Stimulated activated CD4-positive, alpha-beta T cell treated with anti-CD3 and anti-CD28 coated beads, Interleukin-1b, Interleukin-23, amount 100 ng/mL, for 1 hour (primary cell): ENCODE measurements around the gene MUSTN1.

Experiments
- DNase-seq, 2 donors: peaks; one replicate each; pipeline ENCODE4 v3.0.0-alpha.2; 2020; ENCODE audit warnings: low read depth in 2 of 2

MUSTN1 gene

DNA sequence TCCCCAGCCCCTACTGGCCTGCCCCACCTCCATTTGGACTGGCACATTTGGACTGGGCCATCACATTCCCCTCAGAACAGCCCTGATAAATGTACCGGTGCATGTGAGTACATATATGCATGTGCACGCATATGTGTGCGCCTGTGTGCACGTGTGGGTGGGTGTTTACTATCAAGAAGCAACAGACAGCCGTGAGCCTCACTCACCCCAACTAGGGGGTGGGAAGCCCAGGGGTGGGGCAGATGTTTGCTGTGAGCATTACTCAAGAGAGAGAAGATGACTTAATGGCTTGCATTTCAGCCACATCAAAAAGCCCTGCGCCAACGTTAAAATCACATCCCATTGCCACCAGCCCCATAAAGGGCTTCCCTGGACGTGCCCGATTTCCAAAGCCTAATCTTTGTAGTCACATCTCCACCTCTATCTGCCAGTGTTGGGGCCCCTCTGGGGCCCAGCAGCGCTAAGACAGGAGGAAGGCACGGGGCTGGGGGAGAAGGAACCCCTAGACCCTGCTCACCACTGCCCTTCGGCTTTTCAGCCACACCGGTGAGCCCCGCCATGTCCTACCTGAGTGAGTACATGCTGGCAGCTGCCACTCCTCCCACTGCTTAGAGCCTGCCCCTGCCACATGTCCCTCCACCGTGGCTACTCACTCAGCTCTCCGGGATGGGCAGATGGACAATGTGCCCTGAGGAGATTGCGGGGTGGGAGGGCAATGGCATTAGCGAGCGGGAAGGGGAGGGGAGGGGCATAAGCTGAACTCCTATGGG is 29.4 kb downstream of the MUSTN1 start:
- no peak for DNase-seq

DNA sequence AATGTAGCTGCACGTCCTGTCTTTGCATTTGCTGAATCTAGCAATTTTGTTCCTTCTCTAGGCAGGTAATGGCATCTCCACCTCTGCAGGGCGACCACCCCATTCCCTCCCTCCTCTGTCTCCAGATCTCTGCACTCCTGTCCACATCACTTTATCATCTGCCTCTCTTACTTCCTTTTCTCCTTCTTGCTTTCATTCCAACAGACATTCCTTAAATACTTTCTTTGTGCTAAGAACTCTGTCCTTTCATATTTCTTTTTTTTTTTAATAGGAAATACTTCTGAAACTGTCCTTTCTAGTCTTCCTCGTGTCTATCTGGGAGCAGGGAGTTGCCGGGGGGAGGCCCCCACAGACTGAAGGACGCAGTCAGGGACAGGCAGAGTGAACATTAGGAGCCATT is 33.0 kb downstream of the MUSTN1 start:
- DNase-seq, result no peak

DNA sequence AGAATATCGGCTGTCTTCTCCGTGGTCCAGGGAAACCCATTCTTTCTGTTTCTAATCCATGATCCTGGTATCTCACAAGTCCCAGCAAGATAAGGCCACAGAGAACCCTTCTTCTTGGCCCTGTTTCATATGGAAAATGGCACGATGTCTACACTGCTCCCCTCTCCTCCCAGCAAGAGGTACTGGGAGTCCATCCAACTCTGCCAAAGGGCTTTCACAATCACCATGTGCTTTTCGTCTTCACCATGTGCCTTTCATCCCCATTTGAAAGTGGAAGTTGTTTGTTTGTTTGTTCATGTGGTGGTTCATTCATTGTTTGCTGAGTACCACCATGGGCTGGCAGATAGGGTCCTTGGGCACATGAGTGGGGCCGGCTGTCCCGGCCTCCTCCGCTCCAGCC is 34.7 kb downstream of the MUSTN1 start:
- no peak for DNase-seq

DNA sequence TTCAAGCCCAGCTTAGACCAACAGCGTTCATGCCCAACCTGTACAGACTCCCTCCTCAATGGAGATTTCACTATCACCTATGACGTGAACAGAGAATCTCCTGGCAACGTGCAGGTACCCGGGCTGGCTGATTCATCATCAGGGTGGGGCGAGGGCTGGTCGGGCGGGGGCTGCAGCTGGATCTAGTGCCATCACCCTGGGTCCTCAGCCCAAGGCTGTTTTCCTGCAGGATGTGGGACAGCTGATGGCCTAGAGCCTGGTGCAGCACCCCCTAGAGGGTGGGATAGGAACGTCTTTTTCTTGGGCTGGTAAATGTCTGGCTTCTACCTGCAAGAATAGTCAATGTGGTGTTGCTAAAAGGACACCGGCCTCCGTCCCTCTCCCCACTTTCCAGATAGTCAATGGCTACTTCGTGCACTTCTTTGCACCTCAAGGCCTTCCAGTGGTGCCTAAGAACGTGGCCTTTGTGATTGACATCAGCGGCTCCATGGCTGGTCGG is 35.8 kb downstream of the MUSTN1 start:
- DNase-seq, result no peak

DNA sequence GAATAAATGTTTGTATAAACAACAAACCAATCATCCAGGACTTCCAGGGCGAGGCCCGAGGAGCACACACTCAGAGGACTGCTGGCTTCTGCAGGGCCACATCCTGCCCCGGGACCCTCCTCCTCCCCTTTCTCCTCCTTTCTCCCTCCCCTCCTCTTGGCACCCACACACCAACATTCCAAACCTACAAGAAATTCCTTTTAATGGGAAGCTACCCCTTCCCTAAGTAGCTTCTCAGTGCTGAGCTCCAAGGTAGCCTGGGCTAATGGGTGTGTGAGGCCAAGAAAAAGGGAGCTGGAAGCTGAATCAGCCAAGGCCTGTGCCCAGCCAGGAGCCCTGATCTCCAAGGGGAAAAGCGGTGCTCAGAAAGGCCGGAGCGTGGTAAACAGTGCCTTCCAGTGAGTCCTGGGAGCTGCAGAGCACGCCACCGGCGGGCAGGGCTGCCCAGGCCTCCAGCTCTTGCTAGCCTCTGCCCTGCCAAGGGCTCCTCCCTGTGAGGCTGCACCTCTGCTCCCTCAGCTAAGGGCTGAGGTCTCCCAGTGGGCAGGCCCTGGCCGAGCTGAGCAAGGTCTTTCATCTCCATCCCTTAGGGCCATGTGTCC is 36.3 kb downstream of the MUSTN1 start:
- no peak for DNase-seq

DNA sequence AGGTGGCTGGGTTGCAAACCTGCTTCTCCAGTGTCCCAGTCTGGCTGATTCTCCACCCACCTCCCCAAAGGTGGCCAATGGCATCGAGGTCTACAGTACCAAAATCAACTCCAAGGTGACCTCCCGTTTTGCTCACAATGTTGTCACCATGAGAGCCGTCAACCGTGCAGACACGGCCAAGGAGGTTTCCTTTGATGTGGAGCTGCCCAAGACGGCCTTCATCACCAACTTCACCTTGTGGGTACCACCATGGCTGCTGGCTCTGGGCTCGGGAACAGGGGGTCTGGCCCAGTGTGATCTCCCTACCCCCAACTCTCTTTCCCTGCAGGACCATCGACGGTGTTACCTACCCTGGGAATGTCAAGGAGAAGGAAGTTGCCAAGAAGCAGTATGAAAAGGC is 38.4 kb downstream of the MUSTN1 start:
- DNase-seq, result no peak

DNA sequence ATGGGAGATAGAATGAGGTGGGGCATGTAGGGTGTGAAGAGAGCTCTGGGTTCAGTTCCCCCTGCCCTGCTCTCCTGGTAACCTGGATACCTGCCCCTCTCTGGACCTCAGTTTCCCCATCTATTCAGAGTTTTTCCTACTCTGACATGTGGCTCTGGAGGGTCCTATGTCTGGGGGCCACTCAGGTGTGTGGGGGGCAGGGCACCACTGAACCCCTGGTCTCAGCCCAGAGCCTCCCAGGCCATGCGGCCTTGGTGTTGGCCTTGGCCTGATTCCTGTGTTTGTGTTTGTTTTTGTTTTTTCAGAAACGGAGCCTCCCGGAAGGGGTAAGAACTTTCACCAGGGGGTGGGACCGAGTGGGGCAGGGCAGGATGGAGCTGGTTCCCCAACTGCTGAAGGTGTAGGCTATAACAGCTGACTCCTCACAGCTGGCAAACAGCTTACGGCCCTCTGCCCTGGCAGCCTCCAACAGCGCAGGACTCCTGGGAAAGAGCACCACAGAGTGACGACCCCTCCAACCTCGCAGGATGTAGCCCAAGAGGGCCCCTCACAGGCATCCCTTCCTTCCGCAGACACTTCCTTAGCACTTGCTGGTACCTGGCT is 39.4 kb downstream of the MUSTN1 start:
- no peak for DNase-seq

DNA sequence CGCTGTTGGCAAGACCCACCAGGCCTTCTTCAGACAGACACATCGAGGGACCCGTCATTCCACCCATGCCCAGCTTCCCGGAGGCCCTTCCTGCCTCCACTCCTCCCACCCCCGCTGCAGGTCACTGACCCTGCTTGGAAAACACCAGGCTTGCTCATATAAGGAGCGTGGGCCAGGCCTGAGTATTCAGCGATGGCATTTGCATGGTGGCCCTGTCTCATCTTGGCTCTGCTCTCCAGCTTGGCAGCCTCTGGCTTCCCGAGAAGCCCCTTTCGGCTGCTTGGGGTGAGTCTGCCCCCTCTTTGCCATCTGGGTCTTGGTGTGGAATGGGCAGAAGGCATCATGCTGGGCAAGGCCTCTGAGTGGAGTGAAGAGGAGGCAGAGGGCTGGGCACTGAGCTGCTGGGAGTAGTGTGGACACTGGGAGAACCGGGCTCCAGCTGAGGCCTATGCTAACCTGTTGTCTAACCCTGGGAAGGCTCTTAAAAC is 40.2 kb downstream of the MUSTN1 start, which contains the start of gene ITIH3:
TSS of gene ITIH3 (plus strand) at position 185 of the 488 bp plus-strand sequence. CDS start at position 193, 8 bp downstream.
- DNase-seq, result no peak

DNA sequence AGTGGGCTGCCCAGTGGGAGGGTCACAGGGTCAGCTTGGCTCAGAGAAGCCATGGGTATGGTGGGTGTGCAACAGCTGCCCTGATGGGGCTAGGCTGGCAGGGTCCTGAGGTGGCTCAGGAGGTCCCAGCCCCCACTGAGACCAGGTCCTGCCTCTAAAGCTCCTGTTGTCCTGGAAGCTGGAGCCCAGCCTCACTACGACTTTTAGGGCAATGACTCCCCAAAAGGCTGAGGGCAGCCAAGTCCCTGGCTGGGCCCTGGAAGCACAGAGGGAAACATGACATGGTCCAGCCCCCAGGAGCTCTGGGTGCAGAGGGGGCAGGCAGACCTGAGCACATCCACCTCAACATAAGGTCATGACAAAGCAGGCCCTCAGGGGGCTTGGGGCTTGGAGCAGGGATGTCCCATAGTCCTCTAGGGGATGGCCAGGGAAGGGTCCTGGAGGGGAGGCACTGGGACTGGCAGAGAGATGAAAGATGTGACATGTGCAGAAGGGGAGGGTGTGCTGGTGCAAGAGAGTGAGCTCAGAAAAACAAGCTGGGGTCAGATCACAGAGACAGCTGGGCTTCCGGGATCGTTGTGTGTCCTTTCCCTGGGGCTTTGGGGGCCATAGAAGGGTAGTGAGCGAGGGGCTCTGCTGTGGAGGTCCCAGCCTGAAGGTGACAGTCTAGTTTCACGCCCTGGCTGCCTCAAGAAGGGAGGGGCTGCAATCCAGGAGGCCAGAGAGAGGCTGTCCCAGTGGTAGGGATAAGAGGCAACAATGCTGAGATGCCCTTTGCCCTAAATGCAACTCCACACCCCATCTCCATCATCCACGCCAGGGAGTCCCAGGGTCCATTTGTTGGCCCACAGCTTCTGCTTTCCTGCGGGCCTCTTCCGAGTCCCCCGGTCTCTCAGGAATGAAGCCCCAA is 40.9 kb downstream of the MUSTN1 start:
- DNase-seq, result no peak

DNA sequence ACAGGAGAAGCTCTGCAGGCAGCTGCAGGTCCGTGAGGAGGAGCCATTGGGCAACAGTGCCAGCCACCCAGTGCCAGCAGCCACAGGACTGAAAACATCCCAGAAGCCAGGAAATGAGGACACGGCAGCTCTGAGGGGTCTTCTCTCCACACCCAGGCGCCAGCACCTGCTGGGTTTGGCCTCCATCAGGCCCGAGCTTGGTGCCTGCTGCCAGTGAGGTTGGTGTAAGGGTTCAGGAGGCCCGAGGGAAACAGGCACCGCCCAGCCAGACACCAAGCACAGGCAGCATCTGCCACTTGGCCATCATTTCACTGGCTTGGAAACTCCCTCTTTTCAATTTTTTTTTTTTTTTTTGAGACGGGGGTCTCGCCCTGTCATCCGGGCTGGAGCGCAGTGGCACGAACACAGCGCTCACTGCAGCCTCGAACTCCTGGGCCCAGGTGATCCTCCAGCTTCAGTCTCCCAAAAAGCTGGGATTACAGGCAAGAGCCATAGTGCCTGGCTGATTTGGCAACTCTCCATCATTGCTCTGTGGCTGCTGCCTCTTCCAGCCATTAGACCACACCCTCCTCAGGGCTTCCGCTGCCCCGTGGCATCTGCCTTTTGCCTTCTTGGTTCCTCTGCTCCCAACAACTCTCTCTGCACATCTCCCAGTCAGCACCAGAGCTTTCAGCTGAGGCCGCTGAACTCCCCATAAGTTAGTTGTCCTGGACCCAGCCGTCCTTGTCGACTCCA is 41.7 kb downstream of the MUSTN1 start:
- DNase-seq, result no peak

DNA sequence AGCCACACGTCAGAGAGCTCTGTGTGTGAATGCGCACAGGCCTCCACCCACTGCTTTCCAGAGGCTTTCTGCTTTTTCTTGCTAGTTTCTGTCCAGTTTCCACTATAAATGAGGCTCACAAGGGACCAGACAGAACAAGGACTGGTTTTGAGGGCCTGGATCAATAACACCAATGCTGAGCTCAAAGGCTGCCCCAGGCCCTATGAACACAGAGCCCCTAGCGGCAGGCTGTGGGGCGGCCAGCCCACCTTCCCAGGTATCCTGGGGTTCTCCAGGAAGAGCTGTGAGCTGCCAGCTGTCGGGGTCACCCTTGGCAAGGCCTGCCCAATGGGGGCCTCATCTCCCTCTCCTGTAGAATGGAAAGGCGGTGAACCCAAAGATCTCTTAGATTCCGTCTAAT is 42.4 kb downstream of the MUSTN1 start:
- no peak for DNase-seq

DNA sequence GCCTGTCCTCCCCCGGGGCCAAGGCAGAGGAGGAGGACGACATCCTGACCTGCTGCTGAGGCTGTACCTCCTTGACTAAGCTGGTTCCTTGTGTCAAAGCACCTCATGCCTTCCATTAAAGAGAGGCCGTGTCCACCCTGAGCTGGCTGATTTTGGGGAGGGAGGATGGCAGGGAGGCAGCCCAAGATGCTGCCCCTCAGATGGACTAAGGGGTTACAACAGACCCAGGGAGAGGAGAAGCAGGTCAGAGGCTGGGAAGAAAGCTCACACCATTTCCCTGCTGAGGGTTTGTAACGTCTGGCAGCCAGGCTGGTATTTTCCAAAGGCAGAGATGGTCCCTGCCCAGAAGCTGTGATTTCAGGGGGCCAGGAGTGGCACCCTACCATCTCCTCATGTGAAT is 42.9 kb downstream of the MUSTN1 start:
- DNase-seq, result no peak

DNA sequence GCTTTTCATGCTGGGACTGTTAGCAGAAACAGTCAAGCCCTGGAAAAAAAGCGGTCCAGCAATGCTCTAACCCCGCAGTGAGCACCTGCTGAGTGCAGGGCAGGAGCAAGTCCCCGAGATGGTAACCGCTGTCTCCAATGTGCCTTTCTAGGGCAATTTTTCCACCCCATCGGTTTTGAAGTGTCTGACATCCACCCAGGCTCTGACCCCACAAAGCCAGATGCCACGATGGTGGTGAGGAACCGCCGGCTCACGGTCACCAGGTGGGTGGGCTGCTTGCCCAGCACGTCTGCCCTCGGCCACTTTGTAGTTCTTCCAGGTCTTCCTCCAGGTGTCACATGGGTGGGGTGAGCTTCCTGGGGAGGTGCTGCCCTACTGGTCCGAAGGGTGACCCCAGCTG is 43.5 kb downstream of the MUSTN1 start:
- DNase-seq, result no peak

DNA sequence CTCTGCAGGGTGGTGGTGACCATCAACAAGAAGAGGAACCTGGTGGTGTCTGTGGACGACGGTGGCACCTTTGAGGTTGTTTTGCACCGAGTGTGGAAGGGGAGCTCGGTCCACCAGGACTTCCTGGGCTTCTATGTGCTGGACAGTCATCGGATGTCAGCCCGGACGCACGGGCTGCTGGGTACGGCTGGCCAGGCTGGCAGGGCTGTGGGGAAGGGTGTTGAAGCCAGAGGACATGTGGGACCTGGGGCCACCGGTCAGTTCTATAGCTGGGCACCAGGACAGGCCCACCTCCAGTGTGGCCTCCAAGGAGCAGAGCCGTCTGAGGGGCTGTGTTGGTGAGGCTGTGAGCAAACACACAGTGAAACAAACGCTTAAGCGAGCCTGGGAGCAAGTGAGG is 44.1 kb downstream of the MUSTN1 start:
- DNase-seq, result no peak

DNA sequence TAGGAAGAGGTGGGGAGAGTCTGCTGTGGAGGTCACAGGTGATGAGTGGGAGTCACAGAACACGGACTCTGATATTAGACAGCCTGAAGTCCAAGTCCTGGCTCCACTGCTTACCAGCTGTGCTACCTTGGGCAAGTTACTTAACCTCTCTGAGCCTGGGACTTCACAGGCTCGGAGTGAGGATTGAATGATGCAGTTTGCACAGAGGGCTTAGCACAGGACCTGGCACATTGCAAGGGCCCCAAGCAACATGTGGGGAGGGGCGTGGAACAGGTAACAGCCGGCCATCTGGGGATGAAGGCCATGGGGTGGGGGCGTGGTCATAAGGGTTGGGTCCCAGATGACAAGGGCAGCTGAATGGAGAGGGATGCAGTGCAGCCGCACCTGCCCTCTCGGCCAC is 44.5 kb downstream of the MUSTN1 start:
- no peak for DNase-seq

DNA sequence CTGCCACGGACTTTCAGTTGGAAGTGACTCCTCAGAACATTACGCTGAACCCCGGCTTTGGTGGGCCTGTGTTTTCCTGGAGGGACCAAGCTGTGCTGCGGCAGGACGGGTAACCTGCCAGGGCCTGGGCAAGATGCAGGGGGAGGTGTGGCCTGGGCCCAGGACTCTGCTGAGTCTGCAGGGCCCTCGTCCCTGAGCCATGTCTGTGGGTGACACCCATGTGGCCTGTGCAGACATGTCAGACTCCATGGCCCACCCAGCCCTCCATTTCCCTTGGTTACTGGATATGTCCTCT is 45.1 kb downstream of the MUSTN1 start:
- DNase-seq, result no peak

DNA sequence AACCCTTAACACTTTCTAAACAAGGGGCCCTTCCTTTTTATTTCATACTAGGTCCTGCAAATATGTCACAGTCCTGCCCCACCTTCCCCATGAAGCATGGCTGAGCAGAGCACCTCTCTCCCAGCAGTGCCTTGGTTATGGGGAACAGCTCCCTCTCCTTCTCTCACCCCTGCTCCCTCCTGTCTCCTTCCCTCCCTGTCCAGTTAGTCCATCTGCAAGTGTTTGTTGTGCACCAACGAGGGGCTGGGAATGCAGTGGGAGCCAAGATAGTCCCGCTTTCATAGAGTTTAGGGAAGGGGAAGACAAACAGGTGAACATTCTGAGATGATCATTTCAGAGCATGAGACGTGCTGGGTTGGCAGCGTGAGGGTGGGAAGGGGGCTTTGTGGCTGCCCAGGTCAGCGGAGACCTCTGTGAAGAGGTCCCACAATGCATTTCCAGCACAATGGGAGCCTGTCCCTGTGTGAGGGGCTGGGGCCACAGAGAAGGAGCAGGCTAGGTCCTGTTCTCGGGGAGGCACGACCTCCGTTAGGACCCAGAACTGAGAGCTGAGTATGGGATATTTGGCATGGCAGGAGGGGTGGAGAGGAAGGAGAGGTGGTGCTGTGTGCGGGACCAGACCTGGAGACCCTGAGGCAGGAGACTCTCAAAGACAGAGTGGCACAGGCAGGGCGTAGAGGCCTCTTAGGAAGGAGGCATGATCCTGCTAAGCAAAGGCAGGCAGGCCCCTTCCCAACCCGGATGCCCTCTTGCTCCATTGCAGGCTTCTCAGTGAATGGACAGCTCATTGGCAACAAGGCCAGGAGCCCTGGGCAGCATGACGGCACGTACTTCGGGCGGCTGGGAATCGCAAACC is 45.7 kb downstream of the MUSTN1 start:
- no peak for DNase-seq

DNA sequence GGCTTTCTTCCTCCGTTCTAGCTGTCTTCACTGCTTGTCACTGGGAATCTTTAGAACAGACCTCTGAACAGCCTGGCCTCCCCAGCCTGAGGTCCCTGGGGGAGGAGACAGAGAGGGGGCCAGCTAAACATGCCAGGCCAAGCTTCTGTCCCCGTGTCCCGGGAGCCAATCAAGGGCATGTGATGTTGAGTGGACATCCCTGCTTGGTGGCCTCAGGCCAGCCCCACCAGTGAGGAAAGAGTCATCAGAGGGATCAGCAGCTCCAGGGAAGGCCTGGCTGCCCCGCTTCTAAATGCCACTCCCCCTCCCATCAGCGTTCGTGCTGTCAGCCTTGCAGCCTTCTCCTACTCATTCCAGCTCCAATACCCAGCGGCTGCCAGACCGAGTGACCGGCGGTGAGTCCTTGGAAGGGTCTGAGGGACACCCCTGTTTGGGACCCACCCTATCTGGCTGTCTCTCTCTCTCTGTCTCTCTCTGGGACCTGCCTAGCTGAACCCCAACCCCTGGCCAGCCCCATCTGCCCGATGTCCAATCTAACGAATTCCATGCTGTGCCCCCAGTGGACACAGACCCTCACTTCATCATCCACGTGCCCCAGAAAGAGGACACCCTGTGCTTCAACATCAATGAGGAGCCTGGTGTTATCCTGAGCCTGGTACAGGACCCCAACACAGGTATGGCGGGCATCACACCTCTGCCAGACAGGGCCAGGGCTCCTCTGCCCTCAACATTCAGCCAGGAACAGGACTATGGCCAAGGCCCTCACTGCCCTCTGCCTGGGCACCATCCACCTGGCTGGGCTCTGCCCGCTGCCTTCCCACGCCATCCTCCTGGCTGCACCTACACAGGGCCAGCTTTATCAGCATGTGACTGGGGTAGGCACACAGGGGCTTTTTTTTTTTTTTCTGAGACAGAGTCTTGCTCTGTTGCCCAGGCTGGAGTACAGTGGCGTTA is 46.9 kb downstream of the MUSTN1 start:
- no peak for DNase-seq

DNA sequence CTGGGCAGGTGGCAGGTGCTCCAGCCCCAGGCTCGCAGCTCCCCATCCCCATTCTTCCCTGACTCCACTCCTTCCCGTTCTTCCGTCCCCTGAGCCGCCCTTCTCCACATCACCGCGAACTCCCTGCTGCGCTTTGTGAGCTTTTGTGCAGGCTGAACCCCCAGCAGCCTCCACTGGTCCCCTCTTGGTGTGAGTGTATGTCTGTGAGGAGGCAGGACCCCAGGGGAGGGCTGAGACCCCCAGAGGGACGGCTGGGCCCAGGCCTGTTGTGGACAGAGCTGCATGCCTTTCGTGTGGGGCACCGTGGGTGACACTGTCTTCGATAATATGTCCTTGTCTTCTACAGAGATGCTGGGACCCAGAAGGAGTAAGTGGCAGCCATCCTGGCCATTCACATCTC is 47.6 kb downstream of the MUSTN1 start:
- no peak for DNase-seq
